Astrocyte of the spinal cord (primary cell): ENCODE results near the gene CWF19L1.

Experiments used
- DNase-seq: peaks from one replicate; pipeline ENCODE4 v3.0.0; 2011; ENCODE audit warnings: low read depth, low spot score
- H3K4me3 ChIP-seq: 2 replicates; pipeline ENCODE4 v1.5.1; 2011; ENCODE audit warnings: low read depth, mild to moderate bottlenecking, low read length, moderate library complexity
- CTCF ChIP-seq: IDR thresholded peaks from 2 replicates; pipeline ENCODE4 v1.5.1; 2012; ENCODE audit warnings: low read depth, mild to moderate bottlenecking, low read length, inconsistent platforms
- in situ Hi-C: cut with HindIII; loops from 2 replicates; pipeline ENCODE4 v1.10.0; 2017; ENCODE audit warnings: low sequenced_read_pairs

The CWF19L1 gene

GRCh38 chr10:100267239-100268104, at the start of gene CWF19L1:
CWF19L1 (minus strand) TSS chr10:100267638; CDS start chr10:100267593, 45 bp downstream.
- DNase-seq, result peak; percentile 89
- in situ Hi-C loops, result no loop called here
- H3K4me3 ChIP-seq, result peak within 1 kb of the TSS; percentile 96
- no peak for TF ChIP-seq CTCF

DNA sequence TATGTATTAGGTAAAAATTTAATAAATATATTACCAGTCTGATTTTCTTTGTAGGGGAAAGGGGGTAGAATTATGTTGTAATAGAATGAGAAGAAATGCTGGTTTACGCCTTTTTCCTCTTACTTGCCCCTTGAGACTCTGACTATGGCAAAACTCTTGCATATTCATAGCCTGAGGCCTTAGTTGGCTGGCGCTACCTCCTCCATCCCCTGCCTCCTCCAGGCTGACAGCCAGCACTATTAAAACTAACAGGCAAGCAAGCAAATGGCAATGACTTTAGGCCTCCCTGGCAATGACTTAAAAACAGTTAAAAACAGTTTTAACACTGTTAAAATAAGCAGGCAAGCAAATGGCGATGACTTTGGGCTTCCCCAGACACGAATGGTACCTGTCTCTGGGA, 48.2 kb upstream of the CWF19L1 start:
- no peak for DNase-seq
- no peak overlapping the region for H3K4me3 ChIP-seq
- in situ Hi-C loops, result no loop called here
- no peak for TF ChIP-seq CTCF

DNA sequence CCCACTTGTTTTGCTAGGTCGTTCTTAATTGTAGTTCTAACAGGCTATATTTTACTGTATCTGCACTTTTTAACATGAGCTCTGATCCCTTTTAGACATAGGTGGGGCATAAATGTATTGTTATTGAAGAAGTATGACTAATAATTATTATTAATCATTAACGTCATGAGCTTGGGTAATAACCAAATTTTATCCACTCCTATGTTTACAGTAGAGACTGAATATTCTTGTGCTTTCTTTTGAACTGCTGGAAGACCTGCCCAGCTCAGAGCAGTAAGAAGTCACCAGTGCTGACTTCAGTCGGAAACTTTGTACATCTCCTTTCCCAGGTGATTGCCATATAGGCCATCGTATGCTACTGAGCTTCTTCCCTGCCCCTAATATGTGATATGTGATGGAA, 43.9 kb upstream of the CWF19L1 start:
- DNase-seq, result no peak
- no peak for TF ChIP-seq CTCF
- in situ Hi-C loops, result no loop called here
- no peak overlapping the region for H3K4me3 ChIP-seq

- DNase-seq, result no peak
- in situ Hi-C loops, result no loop called here
- H3K4me3 ChIP-seq, result no peak overlapping the region
- no peak for TF ChIP-seq CTCF
Observed at GRCh38 chr10:100307684-100308083, 40.2 kb upstream of the CWF19L1 start.

DNA sequence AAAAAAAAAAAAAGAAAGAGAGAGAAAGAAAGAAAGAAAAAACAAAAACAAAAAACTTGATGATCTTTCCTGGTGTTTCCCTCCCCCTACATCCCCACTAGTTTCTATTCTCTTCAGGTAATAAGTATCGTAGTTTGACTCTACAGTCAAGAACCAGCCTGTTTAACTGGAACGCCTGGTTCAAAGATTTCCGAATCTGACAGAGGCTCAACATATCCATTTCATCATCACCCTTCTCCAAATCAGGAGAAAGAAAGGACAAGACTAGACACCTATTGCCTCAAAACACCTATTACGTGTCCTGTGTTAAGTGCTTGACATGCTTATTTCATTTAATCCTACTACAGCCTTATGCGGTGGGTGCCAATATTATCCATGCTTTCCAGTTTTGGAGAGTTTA, 39.4 kb upstream of the CWF19L1 start:
- DNase-seq, result no peak
- in situ Hi-C loops, result no loop called here
- TF ChIP-seq CTCF, result no peak
- no peak overlapping the region for H3K4me3 ChIP-seq

DNA sequence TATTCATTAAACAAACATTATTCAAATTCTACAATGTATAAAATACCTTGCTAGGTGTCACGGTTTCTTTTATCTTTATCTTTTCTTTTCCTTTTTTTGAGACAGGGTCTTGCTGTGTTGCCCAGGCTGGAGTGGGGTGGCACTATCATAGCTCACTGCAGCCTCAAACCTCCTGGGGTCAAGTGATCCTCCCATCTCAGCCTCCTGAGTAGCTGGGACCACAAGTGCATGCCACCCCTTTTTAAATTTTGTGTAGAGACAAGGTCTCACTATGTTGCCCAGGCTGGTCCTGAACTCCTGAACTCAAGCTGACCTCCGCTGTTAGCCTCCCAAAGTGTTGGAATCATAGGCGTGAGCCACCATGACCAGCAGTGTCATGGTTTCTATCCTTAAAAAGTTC, 37.0 kb upstream of the CWF19L1 start:
- DNase-seq, result no peak
- no peak for TF ChIP-seq CTCF

More for the DNA sequence above, 37.0 kb upstream of the CWF19L1 start:
- in situ Hi-C loops, result no loop called here
- no peak overlapping the region for H3K4me3 ChIP-seq
